SK-N-SH (cell line): ENCODE results near the gene MEGF6.

ENCODE experiments used
- CTCF ChIP-seq: fragments of 200-600 bp; sonication (generic); IDR thresholded peaks from 2 replicates; pipeline ENCODE4 v1.6.1; 2017; ENCODE audit warnings: antibody characterized with exemption, mild to moderate bottlenecking, moderate library complexity
- EP300 ChIP-seq, 2 experiments: IDR thresholded peaks; 2 replicates each; pipeline versions ENCODE4 v1.4.0 to v1.6.1; 2012; ENCODE audit warnings: borderline replicate concordance in 1 of 2, low read depth in 1 of 2, low read length in 1 of 2
- MAX ChIP-seq: IDR thresholded peaks from 2 replicates; pipeline ENCODE4 v1.4.0; 2012; ENCODE audit warnings: low read depth
- RAD21 ChIP-seq: IDR thresholded peaks from 2 replicates; pipeline ENCODE4 v1.6.1; 2012; ENCODE audit warnings: mild to moderate bottlenecking, low read length
- RFX5 ChIP-seq: IDR thresholded peaks from 2 replicates; pipeline ENCODE4 v1.6.1; 2012; ENCODE audit warnings: mild to moderate bottlenecking, improper control_type of control experiment, low read length
- USF1 ChIP-seq: IDR thresholded peaks from 2 replicates; pipeline ENCODE4 v1.4.0; 2012; ENCODE audit warnings: low read depth, borderline replicate concordance

GRCh38 chr1:3631320-3632260, 20.3 kb upstream of the MEGF6 start:
- no peak for TF ChIP-seq RAD21
- TF ChIP-seq CTCF, result no peak
- no peak for TF ChIP-seq USF1
- no peak for TF ChIP-seq EP300 (IDR thresholded peaks at IDR 0.05; ENCODE audit: borderline replicate concordance in 1 of 2, low read depth in 1 of 2, low read length in 1 of 2)
- no peak for TF ChIP-seq RFX5
- no peak for TF ChIP-seq MAX
